GM23338 (cell line): ENCODE measurements around the gene FNIP2. TPM values are rescaled to one million over a fixed set of nuclear protein-coding genes. Genes with fewer than 3 reads are reported as not detected.
A peak's percentile ranks its signal among the peaks of the same experiment; 100 is the strongest.

Experiments used
- ATAC-seq: fragments of 200-7000 bp; cut with Tn5 transposase; 3 replicates; pipeline ENCODE4 v1.9.1; 2020
- DNase-seq: peaks from one replicate; pipeline ENCODE4 v3.0.0-alpha.2; 2015; ENCODE audit warnings: low spot score
- H2AFZ ChIP-seq: fragments of 200-600 bp; sonication (generic); 2 replicates; pipeline ENCODE4 v1.8.0; 2016; ENCODE audit warnings: antibody characterized with exemption, mild to moderate bottlenecking, moderate library complexity
- H3F3A ChIP-seq: fragments of 200-600 bp; sonication (generic); replicated peaks from 2 replicates; pipeline ENCODE4 v1.8.0; 2017; ENCODE audit warnings: antibody characterized with exemption, mixed run types, low read depth
- H3K27ac ChIP-seq: fragments of 200-600 bp; sonication (generic); 2 replicates; pipeline ENCODE4 v1.6.1; 2016; ENCODE audit warnings: low read depth
- H3K27me3 ChIP-seq: fragments of 200-600 bp; sonication (generic); 2 replicates; pipeline ENCODE4 v1.8.0; 2016; ENCODE audit warnings: mild to moderate bottlenecking, mixed run types, moderate library complexity; ENCODE audit not compliant: insufficient read depth
- H3K36me3 ChIP-seq: fragments of 200-600 bp; sonication (generic); 2 replicates; pipeline ENCODE4 v1.8.0; 2016; ENCODE audit warnings: mild to moderate bottlenecking; ENCODE audit not compliant: insufficient read depth
- H3K4me1 ChIP-seq: fragments of 200-600 bp; sonication (generic); 2 replicates; pipeline ENCODE4 v1.8.0; 2016; ENCODE audit warnings: mild to moderate bottlenecking, moderate library complexity; ENCODE audit not compliant: insufficient read depth
- H3K4me2 ChIP-seq: fragments of 200-600 bp; sonication (generic); 2 replicates; pipeline ENCODE4 v1.7.1; 2017; ENCODE audit warnings: mixed run types
- H3K4me3 ChIP-seq: fragments of 200-600 bp; sonication (generic); 2 replicates; pipeline ENCODE4 v1.6.1; 2016; ENCODE audit warnings: mixed run types
- H3K79me2 ChIP-seq: fragments of 200-600 bp; sonication (generic); replicated peaks from 2 replicates; pipeline ENCODE4 v1.8.0; 2017; ENCODE audit warnings: mild to moderate bottlenecking; ENCODE audit not compliant: insufficient read depth
- H3K9me2 ChIP-seq: fragments of 200-600 bp; sonication (generic); 2 replicates; pipeline ENCODE4 v1.8.0; 2017; ENCODE audit not compliant: insufficient read depth
- H4K20me1 ChIP-seq: fragments of 200-600 bp; sonication (generic); replicated peaks from 2 replicates; pipeline ENCODE4 v1.8.0; 2017; ENCODE audit warnings: mild to moderate bottlenecking; ENCODE audit not compliant: insufficient read depth
- H3K27ac Mint-ChIP-seq: 2 replicates; pipeline ENCODE4 v1.8.0; 2020; ENCODE audit warnings: inconsistent platforms, mild to moderate bottlenecking, moderate library complexity, mixed read lengths
- H3K27me3 Mint-ChIP-seq: 3 replicates; pipeline ENCODE4 v1.8.0; 2022; ENCODE audit warnings: low read depth, mild to moderate bottlenecking, moderate library complexity, mixed read lengths, inconsistent platforms; ENCODE audit not compliant: insufficient read depth, poor library complexity
- H3K36me3 Mint-ChIP-seq: 3 replicates; pipeline ENCODE4 v1.8.0; 2021; ENCODE audit warnings: low read depth, mild to moderate bottlenecking, inconsistent platforms, moderate library complexity, mixed read lengths
- H3K4me1 Mint-ChIP-seq: 3 replicates; pipeline ENCODE4 v1.8.0; 2020; ENCODE audit warnings: mild to moderate bottlenecking, inconsistent platforms, mixed read lengths
- H3K4me3 Mint-ChIP-seq: 3 replicates; pipeline ENCODE4 v1.8.0; 2021; ENCODE audit warnings: moderate library complexity, mild to moderate bottlenecking, inconsistent platforms, mixed read lengths
- H3K9me3 Mint-ChIP-seq: 3 replicates; pipeline ENCODE4 v1.8.0; 2020; ENCODE audit warnings: moderate library complexity, mild to moderate bottlenecking, inconsistent platforms, mixed read lengths
- CREB1 ChIP-seq: fragments of 250-450 bp; sonication (Bioruptor Pico); IDR thresholded peaks from 2 replicates; pipeline ENCODE4 v1.5.0; 2020; ENCODE audit warnings: low read depth, mild to moderate bottlenecking, moderate library complexity
- ETS1 ChIP-seq: IDR thresholded peaks from 2 replicates; pipeline ENCODE4 v1.6.1; 2016; ENCODE audit warnings: antibody characterized with exemption
- EZH2 ChIP-seq: fragments of 200-600 bp; sonication (generic); IDR thresholded peaks from one replicate; pipeline ENCODE4 v1.8.0; 2017; ENCODE audit warnings: antibody characterized with exemption, mild to moderate bottlenecking, low read depth; ENCODE audit not compliant: unreplicated experiment
- EZH2phosphoT487 ChIP-seq: fragments of 200-600 bp; sonication (generic); IDR thresholded peaks from one replicate; pipeline ENCODE4 v1.8.1; 2018; ENCODE audit warnings: antibody characterized with exemption; ENCODE audit not compliant: unreplicated experiment
- JUNB ChIP-seq: IDR thresholded peaks from one replicate; pipeline ENCODE4 v1.6.1; 2016; ENCODE audit warnings: antibody characterized with exemption; ENCODE audit not compliant: unreplicated experiment
- NANOG ChIP-seq: IDR thresholded peaks from 2 replicates; pipeline ENCODE4 v1.6.1; 2016; ENCODE audit warnings: antibody characterized with exemption, borderline replicate concordance
- POLR2AphosphoS5 ChIP-seq: IDR thresholded peaks from 2 replicates; pipeline ENCODE4 v1.6.1; 2016; ENCODE audit warnings: antibody characterized with exemption, low read depth
- STAT1 ChIP-seq: IDR thresholded peaks from one replicate; pipeline ENCODE4 v1.6.1; 2016; ENCODE audit warnings: antibody characterized with exemption; ENCODE audit not compliant: unreplicated experiment
- ZNF114 ChIP-seq: fragments of 250-450 bp; sonication (Bioruptor Pico); IDR thresholded peaks from 2 replicates; pipeline ENCODE4 v1.5.0; 2020; ENCODE audit warnings: mild to moderate bottlenecking, moderate library complexity
- ZNF331 ChIP-seq: fragments of 250-450 bp; sonication (Bioruptor Pico); IDR thresholded peaks from 2 replicates; pipeline ENCODE4 v1.5.0; 2020; ENCODE audit warnings: low read depth, mild to moderate bottlenecking, moderate library complexity
- ZNF462 ChIP-seq: fragments of 250-450 bp; sonication (Bioruptor Pico); IDR thresholded peaks from 2 replicates; pipeline ENCODE4 v1.5.0; 2020; ENCODE audit warnings: mild to moderate bottlenecking, moderate library complexity
- polyA plus RNA-seq: library from polyadenylated mRNA; unstranded; fragments of >200 nt; fragmentation: Nextera tagmentation; extraction: Ambion mirVana; gene quantifications from 2 replicates; pipeline ENCODE4 v1.2.1, GENCODE V29; 2016
- total RNA-seq: library from RNA; depleted of rRNA; stranded (reverse); fragments of >200 nt; shearing (Covaris generic); gene quantifications from 2 replicates; pipeline ENCODE4 v1.2.3, GENCODE V29; 2014
- TF ChIP-seq, protein P1 (sequence below), 2 experiments: fragments of 200-600 bp in 1 of 2; sonication (generic) in 1 of 2; conservative IDR thresholded peaks; 2 replicates each; pipeline versions ENCODE4 v1.5.1 to v1.6.1; 2016 to 2017; ENCODE audit warnings: antibody characterized with exemption in 2 of 2, low read depth in 2 of 2, mild to moderate bottlenecking in 2 of 2, moderate library complexity in 1 of 2
- TF ChIP-seq, protein P2 (sequence below): IDR thresholded peaks from one replicate; pipeline ENCODE4 v1.6.1; 2018; ENCODE audit warnings: antibody characterized with exemption; ENCODE audit not compliant: unreplicated experiment

FNIP2 gene
- total and polyA plus RNA-seq, 2 experiments from 2014 or later: 2.7 to 17.2 TPM

- Histone ChIP-seq H3K27ac (no peak overlapping the region), H3K4me1 (no peaks in the 10 kb centered on the region), H2AFZ (no peak overlapping the region), H3K36me3 (no peaks in the 10 kb centered on the region; the same call in 1 of the 2 replicates), H3K79me2 (no peaks in the 10 kb centered on the region), H3K4me2 (no peak overlapping the region), H3K4me3 (no peak overlapping the region), H3K9me2 (no peaks in the 10 kb centered on the region), H3K27me3 (no peaks in the 10 kb centered on the region), H3F3A (no peaks in the 10 kb centered on the region), H4K20me1 (no peaks in the 10 kb centered on the region)
- no peak overlapping the region for H3K27ac Mint-ChIP-seq
- peaks cover 12% of the 10 kb centered on the region for H3K4me1 Mint-ChIP-seq
- ATAC-seq: no peak
- no peak for TF ChIP-seq POLR2AphosphoS5
- no peak for TF ChIP-seq ETS1
- no peak for TF ChIP-seq NANOG
- TF ChIP-seq STAT1: no peak
- TF ChIP-seq EZH2: no peak
- no peak for TF ChIP-seq ZNF331 (CRISPR knock-in tag)
- TF ChIP-seq JUNB: no peak
- TF ChIP-seq EZH2phosphoT487: no peak
- no peak for TF ChIP-seq CREB1 (CRISPR knock-in tag)
- TF ChIP-seq, protein P1, sequence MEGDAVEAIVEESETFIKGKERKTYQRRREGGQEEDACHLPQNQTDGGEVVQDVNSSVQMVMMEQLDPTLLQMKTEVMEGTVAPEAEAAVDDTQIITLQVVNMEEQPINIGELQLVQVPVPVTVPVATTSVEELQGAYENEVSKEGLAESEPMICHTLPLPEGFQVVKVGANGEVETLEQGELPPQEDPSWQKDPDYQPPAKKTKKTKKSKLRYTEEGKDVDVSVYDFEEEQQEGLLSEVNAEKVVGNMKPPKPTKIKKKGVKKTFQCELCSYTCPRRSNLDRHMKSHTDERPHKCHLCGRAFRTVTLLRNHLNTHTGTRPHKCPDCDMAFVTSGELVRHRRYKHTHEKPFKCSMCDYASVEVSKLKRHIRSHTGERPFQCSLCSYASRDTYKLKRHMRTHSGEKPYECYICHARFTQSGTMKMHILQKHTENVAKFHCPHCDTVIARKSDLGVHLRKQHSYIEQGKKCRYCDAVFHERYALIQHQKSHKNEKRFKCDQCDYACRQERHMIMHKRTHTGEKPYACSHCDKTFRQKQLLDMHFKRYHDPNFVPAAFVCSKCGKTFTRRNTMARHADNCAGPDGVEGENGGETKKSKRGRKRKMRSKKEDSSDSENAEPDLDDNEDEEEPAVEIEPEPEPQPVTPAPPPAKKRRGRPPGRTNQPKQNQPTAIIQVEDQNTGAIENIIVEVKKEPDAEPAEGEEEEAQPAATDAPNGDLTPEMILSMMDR (conservative IDR thresholded peaks at IDR 0.05; ENCODE audit: low read depth in 2 of 2): no peak
- no peak for TF ChIP-seq ZNF114 (CRISPR knock-in tag)
- TF ChIP-seq, protein P2, sequence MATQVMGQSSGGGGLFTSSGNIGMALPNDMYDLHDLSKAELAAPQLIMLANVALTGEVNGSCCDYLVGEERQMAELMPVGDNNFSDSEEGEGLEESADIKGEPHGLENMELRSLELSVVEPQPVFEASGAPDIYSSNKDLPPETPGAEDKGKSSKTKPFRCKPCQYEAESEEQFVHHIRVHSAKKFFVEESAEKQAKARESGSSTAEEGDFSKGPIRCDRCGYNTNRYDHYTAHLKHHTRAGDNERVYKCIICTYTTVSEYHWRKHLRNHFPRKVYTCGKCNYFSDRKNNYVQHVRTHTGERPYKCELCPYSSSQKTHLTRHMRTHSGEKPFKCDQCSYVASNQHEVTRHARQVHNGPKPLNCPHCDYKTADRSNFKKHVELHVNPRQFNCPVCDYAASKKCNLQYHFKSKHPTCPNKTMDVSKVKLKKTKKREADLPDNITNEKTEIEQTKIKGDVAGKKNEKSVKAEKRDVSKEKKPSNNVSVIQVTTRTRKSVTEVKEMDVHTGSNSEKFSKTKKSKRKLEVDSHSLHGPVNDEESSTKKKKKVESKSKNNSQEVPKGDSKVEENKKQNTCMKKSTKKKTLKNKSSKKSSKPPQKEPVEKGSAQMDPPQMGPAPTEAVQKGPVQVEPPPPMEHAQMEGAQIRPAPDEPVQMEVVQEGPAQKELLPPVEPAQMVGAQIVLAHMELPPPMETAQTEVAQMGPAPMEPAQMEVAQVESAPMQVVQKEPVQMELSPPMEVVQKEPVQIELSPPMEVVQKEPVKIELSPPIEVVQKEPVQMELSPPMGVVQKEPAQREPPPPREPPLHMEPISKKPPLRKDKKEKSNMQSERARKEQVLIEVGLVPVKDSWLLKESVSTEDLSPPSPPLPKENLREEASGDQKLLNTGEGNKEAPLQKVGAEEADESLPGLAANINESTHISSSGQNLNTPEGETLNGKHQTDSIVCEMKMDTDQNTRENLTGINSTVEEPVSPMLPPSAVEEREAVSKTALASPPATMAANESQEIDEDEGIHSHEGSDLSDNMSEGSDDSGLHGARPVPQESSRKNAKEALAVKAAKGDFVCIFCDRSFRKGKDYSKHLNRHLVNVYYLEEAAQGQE: no peak
- no peak for TF ChIP-seq ZNF462 (CRISPR knock-in tag)
- peaks cover 19% of the 10 kb centered on the region for H3K9me3 Mint-ChIP-seq
- H3K4me3 Mint-ChIP-seq: no peak overlapping the region
- peaks cover 18% of the 10 kb centered on the region for H3K36me3 Mint-ChIP-seq
- no peaks in the 10 kb centered on the region for H3K27me3 Mint-ChIP-seq
- DNase-seq: peak; percentile 32
These were observed 179.2 kb downstream of the FNIP2 start for GRCh38 chr4:158948071-158948470.
